ENCODE results near the gene CHST8.

DNA sequence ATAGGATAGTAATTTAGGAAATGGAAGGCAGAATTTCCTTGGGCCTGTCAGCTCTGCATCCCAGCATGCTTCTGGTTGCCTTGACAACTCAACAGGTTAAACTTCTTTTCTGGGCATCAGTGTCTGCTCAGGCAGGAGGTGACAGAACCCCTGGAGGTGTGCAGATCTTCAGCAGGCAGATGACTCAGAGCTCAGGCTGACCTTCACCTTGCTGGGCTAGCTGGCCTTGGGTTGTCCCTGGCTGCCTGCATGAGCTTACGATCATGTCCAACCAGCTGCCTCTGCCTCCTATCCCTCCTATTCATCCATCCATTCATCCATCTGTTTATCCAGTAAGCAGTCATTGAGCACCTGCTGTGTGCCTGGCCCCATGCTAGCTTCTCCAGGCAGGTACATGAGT, 93.7 kb downstream of the CHST8 start:
- TF ChIP-seq TAF1 (CRISPR knock-in tag; IDR thresholded peaks at IDR 0.05): no peak
- TF ChIP-seq NAIF1 (CRISPR knock-in tag; IDR thresholded peaks at IDR 0.05; ENCODE audit: borderline replicate concordance): no peak
- no peak for TF ChIP-seq BHLHE40 (IDR thresholded peaks at IDR 0.05; ENCODE audit: low read length)
- TF ChIP-seq KDM1A (CRISPR knock-in tag; IDR thresholded peaks at IDR 0.05): no peak
- TF ChIP-seq KAT2B (IDR thresholded peaks at IDR 0.05; ENCODE audit: borderline replicate concordance, low read depth, low read length): no peak
- no peak for TF ChIP-seq ZNF790 (CRISPR knock-in tag; IDR thresholded peaks at IDR 0.05; ENCODE audit: borderline replicate concordance)
- TF ChIP-seq, protein P1, sequence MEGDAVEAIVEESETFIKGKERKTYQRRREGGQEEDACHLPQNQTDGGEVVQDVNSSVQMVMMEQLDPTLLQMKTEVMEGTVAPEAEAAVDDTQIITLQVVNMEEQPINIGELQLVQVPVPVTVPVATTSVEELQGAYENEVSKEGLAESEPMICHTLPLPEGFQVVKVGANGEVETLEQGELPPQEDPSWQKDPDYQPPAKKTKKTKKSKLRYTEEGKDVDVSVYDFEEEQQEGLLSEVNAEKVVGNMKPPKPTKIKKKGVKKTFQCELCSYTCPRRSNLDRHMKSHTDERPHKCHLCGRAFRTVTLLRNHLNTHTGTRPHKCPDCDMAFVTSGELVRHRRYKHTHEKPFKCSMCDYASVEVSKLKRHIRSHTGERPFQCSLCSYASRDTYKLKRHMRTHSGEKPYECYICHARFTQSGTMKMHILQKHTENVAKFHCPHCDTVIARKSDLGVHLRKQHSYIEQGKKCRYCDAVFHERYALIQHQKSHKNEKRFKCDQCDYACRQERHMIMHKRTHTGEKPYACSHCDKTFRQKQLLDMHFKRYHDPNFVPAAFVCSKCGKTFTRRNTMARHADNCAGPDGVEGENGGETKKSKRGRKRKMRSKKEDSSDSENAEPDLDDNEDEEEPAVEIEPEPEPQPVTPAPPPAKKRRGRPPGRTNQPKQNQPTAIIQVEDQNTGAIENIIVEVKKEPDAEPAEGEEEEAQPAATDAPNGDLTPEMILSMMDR (CRISPR knock-in tag; IDR thresholded peaks at IDR 0.05): no peak
- TF ChIP-seq KLF6 (CRISPR knock-in tag; IDR thresholded peaks at IDR 0.05): no peak
- no peak for TF ChIP-seq ZSCAN30 (CRISPR knock-in tag; IDR thresholded peaks at IDR 0.05)
- TF ChIP-seq EED (CRISPR knock-in tag; IDR thresholded peaks at IDR 0.05): no peak

All from HepG2 (cell line).